NT2/D1 (cell line): ENCODE data around the gene KDM3A.

ENCODE experiments used
- SUZ12 ChIP-seq: IDR thresholded peaks from 2 replicates; pipeline ENCODE4 v1.6.1; 2011; ENCODE audit not compliant: insufficient read length, insufficient read depth; ENCODE audit errors: extremely low read depth
- YY1 ChIP-seq: IDR thresholded peaks from 2 replicates; pipeline ENCODE4 v1.6.1; 2011; ENCODE audit not compliant: insufficient read length, insufficient read depth
- ZNF274 ChIP-seq: IDR thresholded peaks from 2 replicates; pipeline ENCODE4 v1.6.1; 2011; ENCODE audit warnings: mild to moderate bottlenecking, low read depth, low read length

GRCh38 chr2:86412007-86412406 is 29.2 kb upstream of the KDM3A start:
- TF ChIP-seq ZNF274 (no peak), SUZ12 (no peak), YY1 (no peak)
